GM12875 (cell line): ENCODE results near the gene GFER.
"Not testable (repeated sequence)": the region's sequence is repeated elsewhere in the genome, so short reads cannot be mapped to it uniquely, and the experiment has no call there.

Source experiments
- H3K4me3 ChIP-seq: one replicate; pipeline ENCODE4 v1.5.1; 2011; ENCODE audit warnings: low read depth, low read length, control low read depth
- CTCF ChIP-seq: IDR thresholded peaks from 2 replicates; pipeline ENCODE4 v1.5.1; 2011; ENCODE audit warnings: low read depth, mild to moderate bottlenecking, control low read depth, inconsistent platforms, low read length, moderate library complexity, borderline replicate concordance; ENCODE audit not compliant: insufficient read depth

The GFER gene

GRCh38 chr16:1983544-1984346, at the start of gene GFER:
TSS of gene GFER (plus strand) at chr16:1984193. CDS start at chr16:1984219, 26 bp downstream.
- TF ChIP-seq CTCF = peak; percentile 55
- peak within 1 kb of the TSS; percentile 63 for H3K4me3 ChIP-seq

- H3K4me3 ChIP-seq = no peak overlapping the region
- TF ChIP-seq CTCF = no peak
These were observed 47.0 kb upstream of the GFER start for GRCh38 chr16:1936945-1937479.

- no peak for TF ChIP-seq CTCF
- no peak overlapping the region for H3K4me3 ChIP-seq
These were observed 45.7 kb upstream of the GFER start for GRCh38 chr16:1938316-1938715.

- no peak overlapping the region for H3K4me3 ChIP-seq
- TF ChIP-seq CTCF = no peak
These were observed 45.1 kb upstream of the GFER start for GRCh38 chr16:1938910-1939309.

GRCh38 chr16:1939833-1940232, 44.2 kb upstream of the GFER start:
- H3K4me3 ChIP-seq = not testable (repeated sequence)

- no peak for TF ChIP-seq CTCF
- no peak overlapping the region for H3K4me3 ChIP-seq
These were observed 43.5 kb upstream of the GFER start for GRCh38 chr16:1940273-1941161.

- TF ChIP-seq CTCF = no peak
- H3K4me3 ChIP-seq = peak overlapping the region; percentile 65
These were observed 42.6 kb upstream of the GFER start for GRCh38 chr16:1941162-1942046.
